Tibial nerve (tissue), 4 donors: Measurements from ENCODE around the gene YY1AP1.

Experiments used
- CTCF ChIP-seq, 5 experiments: fragments of 200-600 bp in 3 of 5; fragments of 450-650 bp in 2 of 5; sonication (generic) in 3 of 5; IDR thresholded peaks; one replicate each; pipeline ENCODE4 v1.5.1; 2016 to 2019; ENCODE audit warnings: antibody characterized with exemption in 5 of 5, mild to moderate bottlenecking in 3 of 5, moderate library complexity in 2 of 5
- EP300 ChIP-seq, 2 donors: sonication (generic); formaldehyde crosslinking; IDR thresholded peaks; one replicate each; pipeline ENCODE4 v1.6.1; 2017; ENCODE audit warnings: antibody characterized with exemption in 2 of 2, mild to moderate bottlenecking in 1 of 2

- TF ChIP-seq CTCF (IDR thresholded peaks at IDR 0.05) (no peak), EP300 (IDR thresholded peaks at IDR 0.05) (no peak)
Observed at GRCh38 chr1:155715777-155716176, 27.2 kb upstream of the YY1AP1 start.
